Stomach (tissue), 9 donors: ENCODE results near the gene SEC61G. TPM values are rescaled to one million over a fixed set of nuclear protein-coding genes. Genes with fewer than 3 reads are reported as not detected.

ENCODE experiments used
- DNase-seq, 2 donors: peaks; one replicate each; pipeline versions ENCODE4 v3.0.0 to v3.0.0-alpha.2; 2013 to 2019
- H3K27ac ChIP-seq, 5 donors: fragments of 200-600 bp in 4 of 5; sonication (generic) in 4 of 5; one replicate each; pipeline ENCODE4 v1.5.1; 2013 to 2019; ENCODE audit warnings: mild to moderate bottlenecking in 1 of 5, moderate library complexity in 1 of 5
- H3K27me3 ChIP-seq, 3 donors: fragments of 200-600 bp; sonication (generic); one replicate each; pipeline ENCODE4 v1.5.1; 2017 to 2019; ENCODE audit warnings: mixed run types in 1 of 3
- H3K36me3 ChIP-seq, 4 donors: fragments of 200-600 bp; sonication (generic); 1 replicate in 3 of 4; 2 replicates in 1 of 4; pipeline ENCODE4 v1.5.1; 2016 to 2019
- H3K4me1 ChIP-seq, 4 donors: fragments of 200-600 bp; sonication (generic); one replicate each; pipeline ENCODE4 v1.5.1; 2016 to 2019
- H3K4me3 ChIP-seq, 4 donors: fragments of 200-600 bp; sonication (generic) in 3 of 4; one replicate each; pipeline ENCODE4 v1.5.1; 2016 to 2019; ENCODE audit warnings: mild to moderate bottlenecking in 1 of 4
- H3K9me3 ChIP-seq, 4 donors: fragments of 200-600 bp; sonication (generic); one replicate each; pipeline ENCODE4 v1.5.1; 2016 to 2019
- EP300 ChIP-seq: sonication (generic); formaldehyde crosslinking; IDR thresholded peaks from one replicate; pipeline ENCODE4 v1.6.1; 2017; ENCODE audit warnings: antibody characterized with exemption
- POLR2A ChIP-seq, 4 donors: fragments of 450-650 bp; IDR thresholded peaks; one replicate each; pipeline ENCODE4 v1.6.1; 2016; ENCODE audit warnings: antibody characterized with exemption in 4 of 4, control low read depth in 2 of 4, mild to moderate bottlenecking in 1 of 4, moderate library complexity in 1 of 4
- POLR2AphosphoS5 ChIP-seq, 3 donors: sonication (generic); formaldehyde crosslinking; IDR thresholded peaks; one replicate each; pipeline ENCODE4 v1.6.1; 2016; ENCODE audit warnings: antibody characterized with exemption in 3 of 3
- WGBS, 5 donors: extraction: QIAGEN DNeasy Blood & Tissue Kit in 3 of 5; methylation state at CpG; one replicate each; pipeline versions ENCODE4 v1.1.5 to v1.1.7; 2013 to 2018; 5-methylcytosine and 5-hydroxymethylcytosine counted together
- intact Hi-C: fragments of 100-400 bp; cut with DNase I; formaldehyde crosslinking; loops from one replicate; pipeline ENCODE4 v1.15.1; 2023; ENCODE audit warnings: low total_unique reads
- polyA plus RNA-seq, 3 donors: library from polyadenylated mRNA; stranded (reverse); fragments of 200-250 nt; gene quantifications; one replicate each; pipeline ENCODE4 v1.2.3, GENCODE V29; 2013
- total RNA-seq, 5 donors: library from RNA; depleted of rRNA; stranded (reverse); fragments of >200 nt; gene quantifications; one replicate each; pipeline versions ENCODE4 v1.1.0 to v1.2.3, GENCODE V29; 2014 to 2016
- TF ChIP-seq, protein P1 (sequence below), 7 experiments: fragments of 450-650 bp in 4 of 7; fragments of 200-600 bp in 3 of 7; sonication (generic) in 3 of 7; IDR thresholded peaks; one replicate each; pipeline ENCODE4 v1.5.1; 2016 to 2019; ENCODE audit warnings: antibody characterized with exemption in 7 of 7, control low read depth in 2 of 7, mild to moderate bottlenecking in 1 of 7
- donor health status: healthy with polysubstance abuse.
- donor health status: Bipolar disorder and iron deficiency.
- donor health status: healthy.

Gene SEC61G
- total and polyA plus RNA-seq, 8 donors, result 0.87 to 488 (median 135) TPM

DNA sequence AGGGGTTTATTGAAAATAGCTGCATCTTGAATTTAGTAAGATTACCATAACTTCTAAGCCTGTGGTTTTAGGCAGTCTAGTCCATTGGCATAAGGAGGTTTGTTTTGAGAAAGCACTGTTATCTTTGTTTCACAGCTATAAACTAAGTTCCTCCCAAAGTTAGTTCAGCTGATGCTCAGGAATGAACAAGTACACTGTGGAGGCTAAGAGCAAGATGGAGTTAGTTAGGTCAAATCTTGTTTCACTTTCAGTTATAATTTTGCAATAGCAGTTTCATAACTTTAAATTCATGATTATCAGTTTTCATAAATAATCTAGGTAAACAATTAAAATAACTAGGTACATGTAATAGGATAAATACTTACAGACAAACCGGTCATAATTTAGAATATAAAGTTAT lies 15.4 kb downstream of the SEC61G start:
- Histone ChIP-seq H3K4me1 (no peaks in the 10 kb centered on the region), H3K4me3 (no peak overlapping the region), H3K27ac (no peak overlapping the region), H3K36me3 (peaks cover 15 to 24% (median 18%) of the 10 kb centered on the region in 4 donors), H3K27me3 (no peaks in the 10 kb centered on the region), H3K9me3 (no peaks in the 10 kb centered on the region)
- intact Hi-C loops, result no loop called here
- 92 to 98% (median 94%) methylated on average over 1 of the region's 1 CpG for WGBS, 5 donors
- DNase-seq, result no peak
- no peak for TF ChIP-seq POLR2AphosphoS5 (IDR thresholded peaks at IDR 0.05)
- no peak for TF ChIP-seq POLR2A (IDR thresholded peaks at IDR 0.05)
- TF ChIP-seq EP300, result no peak
- TF ChIP-seq, protein P1, sequence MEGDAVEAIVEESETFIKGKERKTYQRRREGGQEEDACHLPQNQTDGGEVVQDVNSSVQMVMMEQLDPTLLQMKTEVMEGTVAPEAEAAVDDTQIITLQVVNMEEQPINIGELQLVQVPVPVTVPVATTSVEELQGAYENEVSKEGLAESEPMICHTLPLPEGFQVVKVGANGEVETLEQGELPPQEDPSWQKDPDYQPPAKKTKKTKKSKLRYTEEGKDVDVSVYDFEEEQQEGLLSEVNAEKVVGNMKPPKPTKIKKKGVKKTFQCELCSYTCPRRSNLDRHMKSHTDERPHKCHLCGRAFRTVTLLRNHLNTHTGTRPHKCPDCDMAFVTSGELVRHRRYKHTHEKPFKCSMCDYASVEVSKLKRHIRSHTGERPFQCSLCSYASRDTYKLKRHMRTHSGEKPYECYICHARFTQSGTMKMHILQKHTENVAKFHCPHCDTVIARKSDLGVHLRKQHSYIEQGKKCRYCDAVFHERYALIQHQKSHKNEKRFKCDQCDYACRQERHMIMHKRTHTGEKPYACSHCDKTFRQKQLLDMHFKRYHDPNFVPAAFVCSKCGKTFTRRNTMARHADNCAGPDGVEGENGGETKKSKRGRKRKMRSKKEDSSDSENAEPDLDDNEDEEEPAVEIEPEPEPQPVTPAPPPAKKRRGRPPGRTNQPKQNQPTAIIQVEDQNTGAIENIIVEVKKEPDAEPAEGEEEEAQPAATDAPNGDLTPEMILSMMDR (IDR thresholded peaks at IDR 0.05), result no peak

DNA sequence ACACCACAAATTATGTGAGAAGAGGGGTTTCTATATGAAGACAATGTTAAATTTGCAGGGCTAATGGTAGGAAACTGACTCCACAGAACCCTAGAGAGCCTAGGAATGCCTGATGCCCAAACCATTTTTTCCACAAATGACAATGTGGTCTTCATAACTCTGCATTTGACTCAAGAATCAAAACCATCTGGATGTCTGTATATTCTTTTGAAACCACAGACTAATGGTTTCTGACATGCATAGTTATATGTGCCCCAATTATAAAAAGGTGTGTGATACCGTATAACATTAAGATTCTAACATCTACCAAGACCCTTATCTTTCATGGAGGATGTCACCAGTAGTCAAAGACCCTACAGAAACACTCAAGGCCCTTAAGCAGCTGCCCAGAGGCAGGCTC lies 20.3 kb downstream of the SEC61G start:
- TF ChIP-seq, protein P1 (IDR thresholded peaks at IDR 0.05), result no peak
- TF ChIP-seq POLR2AphosphoS5 (IDR thresholded peaks at IDR 0.05), result no peak
- no peak for TF ChIP-seq POLR2A (IDR thresholded peaks at IDR 0.05)
- Histone ChIP-seq H3K9me3 (no peaks in the 10 kb centered on the region), H3K27ac (no peak overlapping the region), H3K4me3 (no peak overlapping the region), H3K36me3 (no peaks in the 10 kb centered on the region), H3K4me1 (no peaks in the 10 kb centered on the region), H3K27me3 (no peaks in the 10 kb centered on the region)
- no peak for DNase-seq
- intact Hi-C loops, result no loop called here
- 87 to 97% (median 94%) methylated on average over 1 of the region's 1 CpG for WGBS, 5 donors

GRCh38 chr7:54729107-54729506 lies 29.9 kb downstream of the SEC61G start:
- 70 to 89% (median 78%) methylated on average over 1 of the region's 1 CpG for WGBS, 5 donors

GRCh38 chr7:54728411-54728810 lies 30.6 kb downstream of the SEC61G start:
- intact Hi-C loops, result no loop called here
- WGBS, 5 donors, result 36 to 48% (median 42%) methylated on average over 4 of the region's 4 CpGs
- Histone ChIP-seq H3K27ac (no peak overlapping the region), H3K9me3 (peaks cover 0 to 11% (median 1%) of the 10 kb centered on the region in 4 donors), H3K36me3 (no peaks in the 10 kb centered on the region), H3K4me3 (no peak overlapping the region), H3K4me1 (no peaks in the 10 kb centered on the region), H3K27me3 (no peaks in the 10 kb centered on the region)
- TF ChIP-seq, protein P1 (IDR thresholded peaks at IDR 0.05), result no peak
- no peak for TF ChIP-seq POLR2AphosphoS5 (IDR thresholded peaks at IDR 0.05)
- TF ChIP-seq POLR2A (IDR thresholded peaks at IDR 0.05), result no peak
- TF ChIP-seq EP300, result no peak
- DNase-seq, result no peak

More at GRCh38 chr7:54729107-54729506, 29.9 kb downstream of the SEC61G start:
- peaks cover 0 to 11% (median 1%) of the 10 kb centered on the region in 4 donors for H3K9me3 ChIP-seq
- H3K27ac ChIP-seq, result no peak overlapping the region
- no peaks in the 10 kb centered on the region for H3K36me3 ChIP-seq
- TF ChIP-seq, protein P1 (IDR thresholded peaks at IDR 0.05), result no peak
- TF ChIP-seq EP300, result no peak
- TF ChIP-seq POLR2A (IDR thresholded peaks at IDR 0.05), result no peak
- TF ChIP-seq POLR2AphosphoS5 (IDR thresholded peaks at IDR 0.05), result no peak
- H3K4me1 ChIP-seq, result no peaks in the 10 kb centered on the region
- no peak for DNase-seq
- intact Hi-C loops, result no loop called here
- no peak overlapping the region for H3K4me3 ChIP-seq
- no peaks in the 10 kb centered on the region for H3K27me3 ChIP-seq
